IMR-90 (cell line): ENCODE results near the gene ABCA4. TPM values are rescaled to one million over a fixed set of nuclear protein-coding genes. Genes with fewer than 3 reads are reported as not detected.

Experiments used
- ATAC-seq: fragments of 200-7000 bp; cut with Tn5 transposase; 2 replicates; pipeline ENCODE4 v1.9.1; 2020; ENCODE audit warnings: low read depth, mild to moderate bottlenecking, moderate library complexity
- BruUV-seq: library from RNA; stranded (reverse); fragments of 400-500 nt; replicated peaks from 2 replicates; lab custom pipeline; 2021; lab: Mats Ljungman, UMichigan
- CTCF ChIA-PET: fragments of 300-600 bp; formaldehyde crosslinking; extraction: SDS; loops from one replicate; lab custom pipeline; 2021; ENCODE audit warnings: antibody characterized with exemption; lab: Yijun Ruan, JAX
- POLR2A ChIA-PET: fragments of 300-600 bp; sonication (Branson Sonifier 250); formaldehyde crosslinking; loops from one replicate; lab custom pipeline; 2022; ENCODE audit warnings: antibody characterized with exemption; ENCODE audit not compliant: unreplicated experiment; lab: Charles Lee
- DNase-seq: peaks from one replicate; pipeline ENCODE4 v3.0.0; 2013
- H2AFZ ChIP-seq: replicated peaks from 2 replicates; pipeline ENCODE3; 2013; ENCODE audit warnings: low read length, mild to moderate bottlenecking; ENCODE audit not compliant: poor library complexity
- H2AK5ac ChIP-seq: 2 replicates; pipeline ENCODE4 v1.6.1; 2013; ENCODE audit warnings: low read depth, low read length, inconsistent platforms
- H2AK9ac ChIP-seq: replicated peaks from 2 replicates; pipeline ENCODE3; 2013; ENCODE audit warnings: mild to moderate bottlenecking, low read depth, low read length, moderate library complexity; ENCODE audit not compliant: poor library complexity
- H2BK120ac ChIP-seq: 2 replicates; pipeline ENCODE4 v1.6.1; 2013; ENCODE audit warnings: low read depth, low read length, inconsistent platforms
- H2BK15ac ChIP-seq: 3 replicates; pipeline ENCODE4 v1.6.1; 2013; ENCODE audit warnings: low read depth, low read length, inconsistent platforms
- H2BK20ac ChIP-seq: 2 replicates; pipeline ENCODE4 v1.6.1; 2013; ENCODE audit warnings: low read depth, mild to moderate bottlenecking, inconsistent platforms, low read length, moderate library complexity
- H2BK5ac ChIP-seq: 2 replicates; pipeline ENCODE4 v1.6.1; 2013; ENCODE audit warnings: mild to moderate bottlenecking, low read depth, low read length, inconsistent platforms; ENCODE audit not compliant: poor library complexity, severe bottlenecking
- H3K14ac ChIP-seq: replicated peaks from 2 replicates; pipeline ENCODE4 v1.6.1; 2013; ENCODE audit warnings: low read depth, low read length, inconsistent platforms
- H3K18ac ChIP-seq: 2 replicates; pipeline ENCODE4 v1.6.1; 2013; ENCODE audit warnings: low read depth, low read length, control low read depth
- H3K23ac ChIP-seq: 2 replicates; pipeline ENCODE4 v1.6.1; 2013; ENCODE audit warnings: low read depth, low read length, inconsistent platforms
- H3K27ac ChIP-seq: 2 replicates; pipeline ENCODE4 v1.5.1; 2013; ENCODE audit warnings: mild to moderate bottlenecking, control low read depth, low read length; ENCODE audit not compliant: insufficient read depth
- H3K27me3 ChIP-seq: 2 replicates; pipeline ENCODE4 v1.6.1; 2013; ENCODE audit warnings: low read length; ENCODE audit not compliant: control insufficient read depth, insufficient read depth
- H3K36me3 ChIP-seq: 2 replicates; pipeline ENCODE4 v1.6.1; 2013; ENCODE audit warnings: low read length, mixed read lengths; ENCODE audit not compliant: control insufficient read depth, insufficient read depth
- H3K4ac ChIP-seq: 2 replicates; pipeline ENCODE4 v1.6.1; 2013; ENCODE audit warnings: low read depth, low read length, inconsistent platforms
- H3K4me1 ChIP-seq: 2 replicates; pipeline ENCODE4 v1.6.1; 2013; ENCODE audit warnings: low read length, mixed read lengths; ENCODE audit not compliant: control insufficient read depth, insufficient read depth
- H3K4me2 ChIP-seq: 2 replicates; pipeline ENCODE4 v1.6.1; 2013; ENCODE audit warnings: low read depth, mild to moderate bottlenecking, control low read depth, low read length, moderate library complexity
- H3K4me3 ChIP-seq: 2 replicates; pipeline ENCODE4 v1.5.1; 2013; ENCODE audit warnings: low read depth, mild to moderate bottlenecking, control low read depth, low read length, moderate library complexity; ENCODE audit not compliant: insufficient read depth
- H3K56ac ChIP-seq: 2 replicates; pipeline ENCODE4 v1.6.1; 2013; ENCODE audit warnings: low read length, inconsistent platforms; ENCODE audit not compliant: insufficient read depth; ENCODE audit errors: extremely low read depth
- H3K79me1 ChIP-seq, 2 experiments: 2 replicates each; pipeline ENCODE4 v1.6.1; 2013; ENCODE audit warnings: low read length in 2 of 2, inconsistent platforms in 1 of 2, low read depth in 1 of 2
- H3K9ac ChIP-seq: 2 replicates; pipeline ENCODE4 v1.6.1; 2013; ENCODE audit warnings: low read depth, low read length, control low read depth
- H3K9me1 ChIP-seq: 2 replicates; pipeline ENCODE4 v1.6.1; 2013; ENCODE audit warnings: low read length, inconsistent platforms; ENCODE audit not compliant: insufficient read depth
- H3K9me3 ChIP-seq: 2 replicates; pipeline ENCODE4 v1.6.1; 2013; ENCODE audit warnings: low read length; ENCODE audit not compliant: control insufficient read depth, insufficient read depth
- H4K20me1 ChIP-seq: 2 replicates; pipeline ENCODE4 v1.6.1; 2013; ENCODE audit warnings: low read length, inconsistent platforms; ENCODE audit not compliant: insufficient read depth
- H4K5ac ChIP-seq: 2 replicates; pipeline ENCODE4 v1.6.1; 2013; ENCODE audit warnings: mild to moderate bottlenecking, low read depth, low read length, control low read depth
- H4K8ac ChIP-seq, 2 experiments: 2 replicates each; pipeline ENCODE4 v1.6.1; 2013; ENCODE audit warnings: low read depth in 2 of 2, low read length in 2 of 2, control low read depth in 1 of 2, inconsistent platforms in 1 of 2
- H4K91ac ChIP-seq: 2 replicates; pipeline ENCODE4 v1.6.1; 2013; ENCODE audit warnings: low read depth, low read length, inconsistent platforms; ENCODE audit not compliant: insufficient read depth
- BHLHE40 ChIP-seq: fragments of 150-350 bp; IDR thresholded peaks from 2 replicates; pipeline ENCODE4 v1.6.1; 2016; ENCODE audit warnings: mild to moderate bottlenecking, low read depth, low read length
- CEBPB ChIP-seq: IDR thresholded peaks from 2 replicates; pipeline ENCODE4 v1.6.1; 2012; ENCODE audit warnings: low read depth, low read length, improper control_type of control experiment
- CHD1 ChIP-seq: IDR thresholded peaks from 2 replicates; pipeline ENCODE4 v1.6.1; 2012; ENCODE audit warnings: low read depth, low read length, improper control_type of control experiment
- CTCF ChIP-seq: conservative IDR thresholded peaks from 2 replicates; pipeline ENCODE4 v1.5.1; 2012; ENCODE audit warnings: mild to moderate bottlenecking, low read depth, low read length, improper control_type of control experiment
- ELK1 ChIP-seq: fragments of 150-350 bp; IDR thresholded peaks from 2 replicates; pipeline ENCODE4 v1.6.1; 2016; ENCODE audit warnings: low read depth, mild to moderate bottlenecking, low read length, moderate library complexity, borderline replicate concordance
- FOS ChIP-seq: fragments of 150-350 bp; IDR thresholded peaks from 2 replicates; pipeline ENCODE4 v1.6.1; 2016; ENCODE audit warnings: low read depth, low read length
- MAFK ChIP-seq: IDR thresholded peaks from 2 replicates; pipeline ENCODE4 v1.6.1; 2012; ENCODE audit warnings: low read depth, low read length, improper control_type of control experiment
- MAZ ChIP-seq: IDR thresholded peaks from 2 replicates; pipeline ENCODE4 v1.6.1; 2012; ENCODE audit warnings: low read depth, mild to moderate bottlenecking, low read length, improper control_type of control experiment, moderate library complexity, borderline replicate concordance
- MXI1 ChIP-seq: IDR thresholded peaks from 2 replicates; pipeline ENCODE4 v1.6.1; 2012; ENCODE audit warnings: low read depth, mild to moderate bottlenecking, low read length, moderate library complexity, borderline replicate concordance
- NFE2L2 ChIP-seq: fragments of 150-350 bp; IDR thresholded peaks from 2 replicates; pipeline ENCODE4 v1.6.1; 2016; ENCODE audit warnings: low read depth, mild to moderate bottlenecking, low read length
- POLR2A ChIP-seq: IDR thresholded peaks from 2 replicates; pipeline ENCODE4 v1.6.1; 2012; ENCODE audit warnings: mild to moderate bottlenecking, low read depth, low read length
- RAD21 ChIP-seq: IDR thresholded peaks from 2 replicates; pipeline ENCODE4 v1.6.1; 2012; ENCODE audit warnings: low read length, improper control_type of control experiment
- RCOR1 ChIP-seq: IDR thresholded peaks from 2 replicates; pipeline ENCODE4 v1.6.1; 2012; ENCODE audit warnings: mild to moderate bottlenecking, low read length, improper control_type of control experiment; ENCODE audit not compliant: insufficient replicate concordance
- RFX5 ChIP-seq: IDR thresholded peaks from 2 replicates; pipeline ENCODE4 v1.8.0; 2012; ENCODE audit warnings: low read depth, mild to moderate bottlenecking, low read length, moderate library complexity
- SMC3 ChIP-seq: fragments of 150-350 bp; IDR thresholded peaks from 2 replicates; pipeline ENCODE4 v1.6.1; 2016; ENCODE audit warnings: low read depth, mild to moderate bottlenecking, antibody characterized with exemption, low read length, moderate library complexity
- USF2 ChIP-seq: fragments of 150-350 bp; IDR thresholded peaks from 2 replicates; pipeline ENCODE4 v1.6.1; 2017; ENCODE audit warnings: mild to moderate bottlenecking, antibody characterized with exemption, low read length, low read depth
- WGBS, 2 experiments: methylation state at CpG; one replicate each; pipeline versions ENCODE4 v1.1.5 to v1.1.7; 2013; ENCODE audit warnings: missing lambda C conversion rate in 2 of 2; ENCODE audit not compliant: insufficient read length in 1 of 2; ENCODE audit errors: extremely low coverage in 2 of 2; 5-methylcytosine and 5-hydroxymethylcytosine counted together
- dilution Hi-C: fragments of 300-500 bp; cut with HindIII; formaldehyde crosslinking; loops from one replicate; pipeline ENCODE4 v1.14.3; 2018; ENCODE audit warnings: low sequenced_read_pairs; ENCODE audit not compliant: unreplicated experiment
- in situ Hi-C: fragments of 300-500 bp; cut with MboI; formaldehyde crosslinking; loops from 3 replicates; pipeline ENCODE4 v1.14.3; 2019; ENCODE audit warnings: low sequenced_read_pairs, inconsistent platforms, mixed read lengths
- intact Hi-C: fragments of 100-400 bp; cut with micrococcal nuclease; formaldehyde crosslinking; loops from 2 replicates; pipeline ENCODE4 v1.10.0; 2022
- polyA plus RNA-seq, 3 experiments: library from polyadenylated mRNA; depleted of rRNA; stranded (reverse); fragments of >200 nt; gene quantifications; 2 replicates each; pipeline ENCODE4 v1.2.3, GENCODE V29; 2012; ENCODE audit warnings: low replicate concordance in 1 of 3
- total RNA-seq: library from RNA; depleted of rRNA; stranded (reverse); fragments of >200 nt; gene quantifications from 2 replicates; pipeline ENCODE4 v1.2.3, GENCODE V29; 2012

The ABCA4 gene
- total and polyA plus RNA-seq, 2 of the 4 experiments (the other 2 are of a cell fraction): under 0.01 to 0.36 TPM

- H3K27me3 ChIP-seq: no peaks in the 10 kb centered on the region
- BruUV-seq: no TSS peak
- peaks cover 6% of the 10 kb centered on the region; the same call in 1 of the 2 replicates for H3K9me1 ChIP-seq
- no peak overlapping the region for H4K91ac ChIP-seq
- H2AK5ac ChIP-seq: no peak overlapping the region
- no peak overlapping the region for H4K8ac ChIP-seq
- in situ Hi-C loops (loop anchor here (25.0 kb wide), 1 partner anchor 755 kb away; the partner anchor contains the start of gene SLC44A3), intact Hi-C loops (no loop called here), dilution Hi-C loops (no loop called here)
- no peak overlapping the region for H4K5ac ChIP-seq
- peaks cover 7% of the 10 kb centered on the region for H3K4me1 ChIP-seq
- H3K4me3 ChIP-seq: no peak overlapping the region
- no peak overlapping the region for H2BK120ac ChIP-seq
- no peak for DNase-seq
- no peak for TF ChIP-seq NFE2L2
- no peak for TF ChIP-seq BHLHE40
- no peak for TF ChIP-seq CTCF
- TF ChIP-seq MAFK: no peak
- no peak for TF ChIP-seq ELK1
- TF ChIP-seq RCOR1: no peak
- TF ChIP-seq MAZ: no peak
- no peak for TF ChIP-seq POLR2A
- no peak for TF ChIP-seq FOS
- TF ChIP-seq CEBPB: no peak
- no peak for TF ChIP-seq RFX5
- no peak for TF ChIP-seq RAD21
- no peak for TF ChIP-seq MXI1
- no peak for TF ChIP-seq SMC3
- no peak for TF ChIP-seq CHD1
- TF ChIP-seq USF2: no peak
- H3K4ac ChIP-seq: no peak overlapping the region
- H3K9ac ChIP-seq: no peak overlapping the region
- no peak for ATAC-seq
- no peak overlapping the region for H3K4me2 ChIP-seq
- H3K14ac ChIP-seq: no peak overlapping the region
- no peak overlapping the region for H3K27ac ChIP-seq
- H3K18ac ChIP-seq: no peak overlapping the region
- no peak overlapping the region for H3K23ac ChIP-seq
- no peaks in the 10 kb centered on the region for H4K20me1 ChIP-seq
- H3K56ac ChIP-seq: no peak overlapping the region
- no peak overlapping the region for H2BK20ac ChIP-seq
- H3K79me1 ChIP-seq: no peaks in the 10 kb centered on the region
- no peak overlapping the region for H2AFZ ChIP-seq
- H2AK9ac ChIP-seq: no peak overlapping the region
- H3K36me3 ChIP-seq: no peaks in the 10 kb centered on the region
- H3K9me3 ChIP-seq: no peaks in the 10 kb centered on the region
- H2BK5ac ChIP-seq: no peak overlapping the region
- POLR2A ChIA-PET: no interaction called here
- 0% methylated on average over 1 of the region's 2 CpGs; no CpG with 5 or more reads in 1 of the 2 experiments for WGBS, 2 experiments
- no peak overlapping the region for H2BK15ac ChIP-seq
- CTCF ChIA-PET: interaction anchor here (0.7 kb wide), 1 partner anchor 196 kb away, joined by 3 read pairs; no protein-coding TSS in a partner anchor
Measured at GRCh38 chr1:94056996-94057395, 64.0 kb downstream of the ABCA4 start.
